A549 treated with Hydrocortisone at 1 μM for 4 hours (cell line): ENCODE results near the gene FKBP11. TPM values are rescaled to one million over a fixed set of nuclear protein-coding genes. Genes with fewer than 3 reads are reported as not detected.

Source experiments
- total RNA-seq: library from RNA; stranded (reverse); fragments of 200-300 nt; extraction: Qiagen RNA extraction; gene quantifications from 5 replicates; pipeline ENCODE4 v1.2.3, GENCODE V29; 2022

FKBP11 gene
- total RNA-seq = 45.1 to 61.0 TPM (median 59.0 TPM) in 5 replicates

DNA sequence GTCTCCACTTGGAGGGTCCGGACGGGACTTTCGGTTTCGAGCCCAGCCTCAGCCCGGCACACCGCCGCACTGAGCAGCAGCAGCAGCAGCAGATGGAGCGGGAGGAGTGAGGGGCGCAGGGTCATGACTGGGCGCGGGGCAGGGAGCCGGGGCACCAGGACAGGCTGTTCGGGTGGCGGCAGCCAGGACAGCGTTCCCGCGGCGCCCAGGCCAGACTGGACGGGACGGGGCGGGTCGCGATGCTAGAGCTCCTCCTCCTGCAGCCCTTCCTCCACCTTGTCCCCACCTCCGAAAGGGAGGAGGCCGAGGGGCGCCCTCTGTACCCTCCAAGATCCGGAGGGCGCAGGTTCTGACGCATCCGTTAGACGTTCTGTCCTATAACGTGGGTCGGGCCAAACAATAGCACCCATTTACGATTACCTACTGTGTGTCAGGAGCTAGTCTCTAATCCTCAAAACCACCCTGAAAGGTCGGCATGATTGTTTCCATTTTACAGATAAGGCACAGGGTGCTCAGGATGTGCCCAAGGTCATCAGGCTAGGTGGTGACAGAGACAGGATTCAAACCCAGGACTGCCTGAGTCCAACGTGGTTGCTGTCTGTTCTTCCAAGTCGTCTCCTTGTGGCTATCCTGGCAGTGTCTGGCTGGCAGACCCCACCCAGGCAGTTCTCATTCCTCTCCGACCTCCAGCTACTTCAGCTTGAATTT is at the start of gene FKBP11:
Gene FKBP11, minus strand, starts transcription at position 189 of the 708 bp plus-strand sequence. Its CDS starts 64 bp downstream, at position 125.

DNA sequence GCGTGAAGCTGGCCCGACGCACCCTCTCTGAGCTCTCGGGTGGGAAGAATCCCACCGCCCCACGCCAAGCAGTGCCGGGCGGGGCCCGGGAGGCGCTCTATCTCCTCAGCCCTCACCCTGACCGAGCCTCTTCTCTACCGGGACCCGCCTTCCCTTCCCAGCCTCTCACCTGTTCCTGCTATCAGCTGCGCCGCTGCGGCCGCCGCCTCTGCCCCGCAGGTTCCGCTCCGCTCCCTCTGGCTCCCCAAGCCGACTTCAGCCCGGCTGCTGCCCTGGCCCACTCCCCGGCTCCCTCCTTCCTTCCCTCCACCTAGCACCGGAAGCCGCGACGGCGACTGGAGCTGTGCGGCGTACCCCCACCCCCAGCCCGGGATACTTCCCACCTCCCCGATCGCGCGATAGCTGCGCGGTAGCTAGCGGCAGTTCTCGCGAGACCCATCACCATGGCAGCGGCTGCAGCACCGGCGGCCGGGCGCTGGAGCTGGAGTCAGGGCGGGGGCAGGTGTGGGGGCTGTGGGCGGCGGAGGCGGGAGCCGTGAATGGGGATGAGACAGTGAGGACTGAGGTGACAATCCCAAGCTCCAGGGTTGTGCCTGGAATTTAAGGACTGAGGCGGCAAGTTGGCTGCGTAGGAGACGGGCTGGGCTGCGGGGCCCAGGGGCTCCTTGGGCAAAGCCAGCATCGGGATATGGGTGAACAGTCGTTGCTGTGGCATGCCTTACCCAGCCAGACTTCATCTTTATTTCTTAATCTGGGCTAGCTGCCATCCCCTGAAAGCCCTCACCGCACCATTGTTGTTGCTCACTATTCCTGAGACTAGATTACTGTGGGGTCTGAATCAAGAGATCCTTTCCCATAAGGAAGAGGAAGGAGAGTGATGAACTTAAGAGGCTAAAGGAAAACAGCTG is 32.1 kb upstream of the FKBP11 start, which contains the start of gene ARF3:
Gene ARF3, minus strand, starts transcription at position 347 of the 908 bp plus-strand sequence. CDS start 16,392 bp downstream, outside the sequence.

Other genes starting within 250 kb of the FKBP11 start
- gene KANSL2, start 243.3 kb downstream of the FKBP11 start, total RNA-seq = 37.8 to 53.0 TPM (median 38.5 TPM) in 5 replicates
- gene CCNT1, start 208.8 kb downstream of the FKBP11 start, total RNA-seq = 11.6 to 16.9 TPM (median 13.6 TPM) in 5 replicates
- 9.9 to 14.6 TPM (median 12.8 TPM) in 5 replicates for gene ADCY6, start 136.4 kb downstream of the FKBP11 start, total RNA-seq
- 31.1 to 39.6 TPM (median 34.9 TPM) in 5 replicates for gene CACNB3, start 107.0 kb downstream of the FKBP11 start, total RNA-seq
- 74.2 to 96.4 TPM (median 76.2 TPM) in 5 replicates for gene DDX23, start 73.3 kb downstream of the FKBP11 start, total RNA-seq
- gene RND1, start 59.6 kb downstream of the FKBP11 start, total RNA-seq = 4.3 to 5.7 TPM (median 5.0 TPM) in 5 replicates
- 124 to 156 TPM (median 151 TPM) in 5 replicates for gene ARF3, start 32.0 kb upstream of the FKBP11 start, total RNA-seq
- gene WNT10B, start 46.2 kb upstream of the FKBP11 start, total RNA-seq = 1.8 to 2.3 TPM (median 2.0 TPM) in 5 replicates
- 0.07 to 0.15 TPM (median 0.12 TPM) in 5 replicates for gene WNT1, start 52.8 kb upstream of the FKBP11 start, total RNA-seq
- 0.62 to 0.75 TPM (median 0.68 TPM) in 5 replicates for gene DDN, start 73.9 kb upstream of the FKBP11 start, total RNA-seq
- 39.3 to 49.0 TPM (median 41.1 TPM) in 5 replicates for gene PRKAG1, start 93.3 kb upstream of the FKBP11 start, total RNA-seq
- gene KMT2D, start 135.3 kb upstream of the FKBP11 start, total RNA-seq = 30.6 to 49.0 TPM (median 33.5 TPM) in 5 replicates
- gene RHEBL1, start 144.5 kb upstream of the FKBP11 start, total RNA-seq = 3.2 to 4.9 TPM (median 4.6 TPM) in 5 replicates
- gene DHH, start 169.3 kb upstream of the FKBP11 start, total RNA-seq = 0.03 TPM in 1 of 5 replicates, not detected in the others
- 13.4 to 15.4 TPM (median 14.5 TPM) in 5 replicates for gene LMBR1L, start 185.4 kb upstream of the FKBP11 start, total RNA-seq
- 2,285 to 2,528 TPM (median 2,417 TPM) in 5 replicates for gene TUBA1B, start 205.9 kb upstream of the FKBP11 start, total RNA-seq